Daoy (cell line): Measurements from ENCODE around the gene SYNE3. TPM values are rescaled to one million over a fixed set of nuclear protein-coding genes. Genes with fewer than 3 reads are reported as not detected.

Experiments used
- DNase-seq: peaks from one replicate; pipeline ENCODE4 v3.0.0-alpha.2; 2015; ENCODE audit warnings: low read depth
- total RNA-seq: library from RNA; depleted of rRNA; stranded (reverse); fragments of >200 nt; shearing (Covaris generic); gene quantifications from 2 replicates; pipeline ENCODE4 v1.2.3, GENCODE V29; 2014

SYNE3 gene
- total RNA-seq, 1 experiment from 2014 or later: 1.5 TPM

- no peak for DNase-seq
Observed at GRCh38 chr14:95489214-95490137, 27.0 kb downstream of the SYNE3 start.

- DNase-seq: no peak
Observed at GRCh38 chr14:95488376-95489213, 27.9 kb downstream of the SYNE3 start.

- DNase-seq: no peak
Observed at GRCh38 chr14:95487669-95488084, 28.8 kb downstream of the SYNE3 start.

- no peak for DNase-seq
Observed at GRCh38 chr14:95486875-95487668, 29.4 kb downstream of the SYNE3 start.

GRCh38 chr14:95485222-95485819, 31.1 kb downstream of the SYNE3 start:
- DNase-seq: no peak

GRCh38 chr14:95484296-95484695, 32.2 kb downstream of the SYNE3 start:
- no peak for DNase-seq

GRCh38 chr14:95483309-95484165, 32.9 kb downstream of the SYNE3 start:
- DNase-seq: peak; percentile 98

GRCh38 chr14:95482627-95483308, 33.7 kb downstream of the SYNE3 start:
- peak; percentile 23 for DNase-seq

GRCh38 chr14:95481391-95482022, 34.9 kb downstream of the SYNE3 start:
- DNase-seq: no peak

- no peak for DNase-seq
Observed at GRCh38 chr14:95480887-95481226, 35.6 kb downstream of the SYNE3 start.

GRCh38 chr14:95480109-95480886, 36.2 kb downstream of the SYNE3 start:
- DNase-seq: peak; percentile 70

- DNase-seq: no peak
Observed at GRCh38 chr14:95479494-95479893, 37.0 kb downstream of the SYNE3 start.

GRCh38 chr14:95478818-95479217, 37.6 kb downstream of the SYNE3 start:
- DNase-seq: no peak

- DNase-seq: no peak
Observed at GRCh38 chr14:95478309-95478708, 38.1 kb downstream of the SYNE3 start.

GRCh38 chr14:95477411-95478269, 38.8 kb downstream of the SYNE3 start:
- no peak for DNase-seq

- DNase-seq: no peak
Observed at GRCh38 chr14:95476747-95477146, 39.7 kb downstream of the SYNE3 start.

- no peak for DNase-seq
Observed at GRCh38 chr14:95475540-95476240, 40.8 kb downstream of the SYNE3 start.
